GM10266 (cell line): ENCODE measurements around the gene KLHDC7B.

Experiments used
- DNase-seq: peaks from one replicate; pipeline ENCODE4 v3.0.0; 2012; ENCODE audit errors: extremely low spot score
- CTCF ChIP-seq: IDR thresholded peaks from 2 replicates; pipeline ENCODE4 v1.5.1; 2012; ENCODE audit warnings: mild to moderate bottlenecking, low read depth; ENCODE audit not compliant: control insufficient read depth, insufficient read depth; ENCODE audit errors: missing control alignments

KLHDC7B gene

GRCh38 chr22:50507991-50508884 is 37.5 kb upstream of the KLHDC7B start, which contains the start of gene NCAPH2:
TSS of gene NCAPH2 (plus strand) at chr22:50508224. CDS start at chr22:50508338, 114 bp downstream.
- TF ChIP-seq CTCF, result no peak
- DNase-seq, result peak; percentile 100

GRCh38 chr22:50508897-50509296 is 36.8 kb upstream of the KLHDC7B start:
- no peak for DNase-seq
- TF ChIP-seq CTCF, result no peak

DNA sequence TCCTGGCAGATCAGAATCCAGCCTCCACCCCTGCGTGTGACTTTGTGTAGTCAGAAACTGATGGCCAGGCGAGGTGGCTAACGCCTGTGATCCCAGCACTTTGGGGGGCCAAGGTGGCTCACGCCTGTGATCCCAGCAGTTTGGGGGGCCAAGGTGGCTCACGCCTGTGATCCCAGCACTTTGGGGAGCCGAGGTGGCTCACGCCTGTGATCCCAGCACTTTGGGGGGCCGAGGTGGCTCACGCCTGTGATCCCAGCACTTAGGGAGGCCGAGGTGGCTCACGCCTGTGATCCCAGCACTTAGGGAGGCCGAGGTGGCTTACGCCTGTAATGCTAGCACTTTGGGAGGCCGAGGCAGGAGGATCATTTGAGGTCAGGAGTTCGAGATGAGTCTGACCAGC is 32.5 kb upstream of the KLHDC7B start:
- TF ChIP-seq CTCF, result no peak
- no peak for DNase-seq

DNA sequence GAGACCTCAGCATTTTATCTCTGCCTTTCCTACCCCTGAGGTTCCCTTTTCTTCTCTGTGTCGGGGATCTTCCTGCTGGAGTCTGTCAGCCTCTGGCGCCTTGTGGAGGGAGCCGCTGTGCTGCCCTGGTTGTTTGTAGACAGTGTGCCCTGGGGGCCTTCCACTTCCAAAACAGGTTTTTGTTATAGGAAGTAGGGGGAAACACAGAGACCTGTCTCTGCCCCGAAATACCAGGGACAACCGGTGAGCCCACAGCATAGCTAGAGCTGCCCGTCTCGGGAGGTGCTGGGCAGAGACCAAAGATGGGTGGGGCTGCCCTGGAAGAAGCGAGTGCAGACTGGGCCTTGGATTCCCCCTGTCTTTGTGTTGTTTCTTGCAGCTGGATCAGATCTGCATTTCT is 29.6 kb upstream of the KLHDC7B start:
- no peak for DNase-seq
- TF ChIP-seq CTCF, result no peak

GRCh38 chr22:50516891-50517290 is 28.8 kb upstream of the KLHDC7B start:
- no peak for TF ChIP-seq CTCF
- DNase-seq, result no peak

GRCh38 chr22:50517495-50518260 is 28.0 kb upstream of the KLHDC7B start:
- TF ChIP-seq CTCF, result no peak
- DNase-seq, result no peak
